Gastroesophageal sphincter (tissue), 4 donors: ENCODE measurements around the gene NUDT2. TPM values are rescaled to one million over a fixed set of nuclear protein-coding genes. Genes with fewer than 3 reads are reported as not detected.
A peak's percentile ranks its signal among the peaks of the same experiment; 100 is the strongest.

Experiments used
- ATAC-seq: fragments of 150-250 bp; one replicate; pipeline ENCODE4 v1.9.1; 2016; ENCODE audit warnings: mild to moderate bottlenecking, moderate library complexity
- H3K27ac ChIP-seq, 4 donors: fragments of 200-600 bp; sonication (generic) in 3 of 4; 1 replicate in 3 of 4; 2 replicates in 1 of 4; pipeline ENCODE4 v1.5.1; 2016 to 2019
- H3K27me3 ChIP-seq: fragments of 200-600 bp; sonication (generic); one replicate; pipeline ENCODE4 v1.5.1; 2019
- H3K36me3 ChIP-seq, 2 donors: fragments of 200-600 bp; sonication (generic); one replicate each; pipeline ENCODE4 v1.5.1; 2019; ENCODE audit warnings: control low read depth in 1 of 2
- H3K4me1 ChIP-seq, 3 donors: fragments of 200-600 bp; sonication (generic); 1 replicate in 2 of 3; 2 replicates in 1 of 3; pipeline ENCODE4 v1.5.1; 2016 to 2019; ENCODE audit warnings: control low read depth in 2 of 3
- H3K4me3 ChIP-seq, 2 donors: fragments of 200-600 bp; sonication (generic); one replicate each; pipeline ENCODE4 v1.5.1; 2019; ENCODE audit warnings: mild to moderate bottlenecking in 1 of 2, moderate library complexity in 1 of 2
- H3K9me3 ChIP-seq, 3 donors: fragments of 200-600 bp; sonication (generic); one replicate each; pipeline ENCODE4 v1.5.1; 2017 to 2019; ENCODE audit warnings: control low read depth in 2 of 3
- CTCF ChIP-seq, 4 experiments: fragments of 200-600 bp in 2 of 4; fragments of 450-650 bp in 2 of 4; sonication (generic) in 1 of 4; IDR thresholded peaks; one replicate each; pipeline ENCODE4 v1.5.1; 2017 to 2019; ENCODE audit warnings: antibody characterized with exemption in 4 of 4, mild to moderate bottlenecking in 2 of 4, moderate library complexity in 2 of 4
- EP300 ChIP-seq: sonication (generic); formaldehyde crosslinking; IDR thresholded peaks from one replicate; pipeline ENCODE4 v1.6.1; 2017; ENCODE audit warnings: antibody characterized with exemption, mild to moderate bottlenecking
- POLR2A ChIP-seq, 2 donors: fragments of 450-650 bp; IDR thresholded peaks; one replicate each; pipeline ENCODE4 v1.6.1; 2017; ENCODE audit warnings: antibody characterized with exemption in 2 of 2, mild to moderate bottlenecking in 2 of 2, moderate library complexity in 1 of 2
- POLR2AphosphoS5 ChIP-seq: sonication (generic); formaldehyde crosslinking; IDR thresholded peaks from one replicate; pipeline ENCODE4 v1.6.1; 2017; ENCODE audit warnings: antibody characterized with exemption
- WGBS, 2 donors: methylation state at CpG; one replicate each; pipeline ENCODE4 v1.1.5; 2018; ENCODE audit warnings: low coverage in 1 of 2; 5-methylcytosine and 5-hydroxymethylcytosine counted together
- total RNA-seq, 4 donors: library from RNA; depleted of rRNA; stranded (reverse); fragments of >200 nt; gene quantifications; one replicate each; pipeline ENCODE4 v1.1.0, GENCODE V29; 2016

NUDT2 gene
- 10 to 100 TPM; 14.4 to 40.9 (median 26.0) TPM for total RNA-seq

GRCh38 chr9:34328987-34329832, at the start of gene NUDT2, which contains the start of gene KIF24:
TSS of gene NUDT2 (plus strand) at chr9:34329569. CDS start at chr9:34339040, 9,471 bp downstream.
TSS of gene KIF24 (minus strand) at chr9:34329268. CDS start at chr9:34311346, 17,922 bp downstream.
- H3K27me3 ChIP-seq = no peaks in the 10 kb centered on the region
- WGBS, 2 donors = 0% methylated on average over 9 of the region's 64 CpGs; no CpG with 5 or more reads in 1 of the 2 donors
- peaks cover 0 to 47% (median 5%) of the 10 kb centered on the region in 3 donors for H3K4me1 ChIP-seq
- ATAC-seq = peak; percentile 98
- no peaks in the 10 kb centered on the region for H3K9me3 ChIP-seq
- H3K27ac ChIP-seq = peak within 1 kb of the TSS; percentile 88 to 97 (median 96)
- H3K36me3 ChIP-seq = no peaks in the 10 kb centered on the region
- TF ChIP-seq POLR2A (IDR thresholded peaks at IDR 0.05) (peak; percentile 25 to 68), EP300 (no peak), POLR2AphosphoS5 (peak; percentile 72), CTCF (IDR thresholded peaks at IDR 0.05) (peak in 1 of 4 experiments; percentile 29)
- peak within 1 kb of the TSS; percentile 62 to 94 for H3K4me3 ChIP-seq

GRCh38 chr9:34282096-34282495, 47.3 kb upstream of the NUDT2 start:
- TF ChIP-seq POLR2AphosphoS5 (no peak), CTCF (IDR thresholded peaks at IDR 0.05) (no peak), EP300 (no peak), POLR2A (IDR thresholded peaks at IDR 0.05) (no peak)
- no peak for ATAC-seq
- no peak overlapping the region for H3K27ac ChIP-seq
- no peaks in the 10 kb centered on the region for H3K27me3 ChIP-seq
- WGBS, 2 donors = 22 to 29% methylated on average over 1 of the region's 1 CpG
- H3K4me1 ChIP-seq = no peaks in the 10 kb centered on the region
- no peak overlapping the region for H3K4me3 ChIP-seq
- no peaks in the 10 kb centered on the region for H3K9me3 ChIP-seq
- no peaks in the 10 kb centered on the region for H3K36me3 ChIP-seq

- Histone ChIP-seq H3K36me3 (no peaks in the 10 kb centered on the region), H3K4me3 (no peak overlapping the region), H3K4me1 (no peaks in the 10 kb centered on the region), H3K27ac (no peak overlapping the region), H3K27me3 (no peaks in the 10 kb centered on the region), H3K9me3 (no peaks in the 10 kb centered on the region)
- WGBS, 2 donors = 65 to 89% methylated on average over 1 to 2 of the region's 2 CpGs
- TF ChIP-seq POLR2AphosphoS5 = no peak
- no peak for TF ChIP-seq POLR2A (IDR thresholded peaks at IDR 0.05)
- no peak for TF ChIP-seq CTCF (IDR thresholded peaks at IDR 0.05)
- no peak for TF ChIP-seq EP300
- no peak for ATAC-seq
These were observed 40.2 kb upstream of the NUDT2 start for GRCh38 chr9:34289159-34289558.

- no peak overlapping the region for H3K27ac ChIP-seq
- WGBS, 2 donors = 77 to 94% methylated on average over 2 of the region's 2 CpGs
- no peaks in the 10 kb centered on the region for H3K27me3 ChIP-seq
- ATAC-seq = no peak
- H3K4me3 ChIP-seq = no peak overlapping the region
- no peaks in the 10 kb centered on the region for H3K4me1 ChIP-seq
- no peak for TF ChIP-seq CTCF (IDR thresholded peaks at IDR 0.05)
- TF ChIP-seq EP300 = no peak
- TF ChIP-seq POLR2AphosphoS5 = no peak
- no peak for TF ChIP-seq POLR2A (IDR thresholded peaks at IDR 0.05)
- H3K36me3 ChIP-seq = no peaks in the 10 kb centered on the region
- H3K9me3 ChIP-seq = no peaks in the 10 kb centered on the region
These were observed 38.3 kb upstream of the NUDT2 start for GRCh38 chr9:34291023-34291422.

- 88 to 92% methylated on average over 1 to 2 of the region's 2 CpGs for WGBS, 2 donors
- TF ChIP-seq POLR2A (IDR thresholded peaks at IDR 0.05) (no peak), EP300 (no peak), CTCF (IDR thresholded peaks at IDR 0.05) (no peak), POLR2AphosphoS5 (no peak)
These were observed 37.9 kb upstream of the NUDT2 start for GRCh38 chr9:34291423-34291822.

More at GRCh38 chr9:34291423-34291822, 37.9 kb upstream of the NUDT2 start:
- Histone ChIP-seq H3K4me3 (no peak overlapping the region), H3K36me3 (no peaks in the 10 kb centered on the region), H3K27ac (no peak overlapping the region), H3K4me1 (no peaks in the 10 kb centered on the region), H3K9me3 (no peaks in the 10 kb centered on the region), H3K27me3 (no peaks in the 10 kb centered on the region)
- no peak for ATAC-seq
